SK-N-SH (cell line): ENCODE data around the gene CATSPERD. TPM values are rescaled to one million over a fixed set of nuclear protein-coding genes. Genes with fewer than 3 reads are reported as not detected.

Experiments used
- CTCF ChIA-PET: fragments of 300-600, 350-600 bp; formaldehyde crosslinking; extraction: SDS; loops from one replicate; lab custom pipeline; 2021; lab: Yijun Ruan, JAX
- POLR2A ChIA-PET: fragments of 350-600 bp; sonication (Branson Sonifier 250); formaldehyde crosslinking; extraction: SDS; loops from one replicate; lab custom pipeline; 2020; ENCODE audit warnings: antibody characterized with exemption, inconsistent platforms; lab: Yijun Ruan, JAX
- DNase-seq: peaks from one replicate; pipeline ENCODE4 v3.0.0; 2012
- H2AFZ ChIP-seq: fragments of 200-600 bp; sonication (generic); 2 replicates; pipeline ENCODE4 v1.8.1; 2016; ENCODE audit warnings: antibody characterized with exemption, mild to moderate bottlenecking, low read depth
- H3F3A ChIP-seq: fragments of 200-600 bp; sonication (generic); replicated peaks from 2 replicates; pipeline ENCODE3; 2016; ENCODE audit warnings: antibody characterized with exemption, mild to moderate bottlenecking; ENCODE audit not compliant: insufficient read depth
- H3K27ac ChIP-seq, 2 experiments: fragments of 200-500 bp in 1 of 2; fragments of 200-600 bp in 1 of 2; sonication (Bioruptor generic) in 1 of 2; sonication (generic), shearing (Covaris generic) in 1 of 2; 2 replicates each; pipeline versions ENCODE4 v1.5.1 to v1.6.1; 2014 to 2016; ENCODE audit warnings: low read depth in 2 of 2, inconsistent platforms in 1 of 2, low read length in 1 of 2, mild to moderate bottlenecking in 1 of 2, mixed read lengths in 1 of 2
- H3K27me3 ChIP-seq: fragments of 200-600 bp; sonication (generic), shearing (Covaris generic); 2 replicates; pipeline ENCODE4 v1.6.1; 2016; ENCODE audit warnings: mixed run types; ENCODE audit not compliant: insufficient read depth
- H3K36me3 ChIP-seq, 2 experiments: fragments of 200-500 bp in 1 of 2; fragments of 200-600 bp in 1 of 2; sonication (Bioruptor generic) in 1 of 2; sonication (generic) in 1 of 2; replicated peaks in 1 of 2; 2 replicates each; pipeline versions ENCODE3 to v1.5.1; 2014 to 2016; ENCODE audit warnings: low read length in 1 of 2, mild to moderate bottlenecking in 1 of 2; ENCODE audit not compliant: insufficient read depth in 2 of 2, control insufficient read depth in 1 of 2
- H3K4me1 ChIP-seq, 2 experiments: fragments of 200-500 bp in 1 of 2; fragments of 200-600 bp in 1 of 2; sonication (Bioruptor generic) in 1 of 2; sonication (generic), shearing (Covaris generic) in 1 of 2; 2 replicates each; pipeline versions ENCODE4 v1.5.1 to v1.6.1; 2014 to 2016; ENCODE audit warnings: low read depth in 1 of 2, low read length in 1 of 2, mixed run types in 1 of 2; ENCODE audit not compliant: insufficient read depth in 2 of 2, control insufficient read depth in 1 of 2
- H3K4me2 ChIP-seq: fragments of 200-600 bp; sonication (generic), shearing (Covaris generic); 2 replicates; pipeline ENCODE4 v1.6.1; 2017; ENCODE audit warnings: mixed run types
- H3K4me3 ChIP-seq, 2 experiments: fragments of 200-500 bp in 1 of 2; fragments of 200-600 bp in 1 of 2; sonication (Bioruptor generic) in 1 of 2; sonication (generic), shearing (Covaris generic) in 1 of 2; 2 replicates each; pipeline versions ENCODE4 v1.5.1 to v1.8.1; 2014 to 2016; ENCODE audit warnings: low read depth in 2 of 2, inconsistent platforms in 1 of 2, low read length in 1 of 2, mild to moderate bottlenecking in 1 of 2, mixed read lengths in 1 of 2, moderate library complexity in 1 of 2
- H3K79me2 ChIP-seq: fragments of 200-600 bp; sonication (generic); 2 replicates; pipeline ENCODE4 v1.8.1; 2017; ENCODE audit warnings: mild to moderate bottlenecking; ENCODE audit not compliant: insufficient read depth
- H3K9ac ChIP-seq: fragments of 200-600 bp; sonication (generic); 2 replicates; pipeline ENCODE4 v1.6.1; 2017; ENCODE audit warnings: mixed run types
- H3K9me2 ChIP-seq: fragments of 200-600 bp; sonication (generic); 2 replicates; pipeline ENCODE4 v1.6.1; 2017; ENCODE audit warnings: mixed run types
- H3K9me3 ChIP-seq: fragments of 200-600 bp; sonication (generic); 2 replicates; pipeline ENCODE4 v1.6.1; 2017; ENCODE audit warnings: mixed run types, mild to moderate bottlenecking, moderate library complexity
- H4K20me1 ChIP-seq: fragments of 200-600 bp; sonication (generic); 2 replicates; pipeline ENCODE4 v1.6.1; 2017; ENCODE audit warnings: mild to moderate bottlenecking, mixed run types; ENCODE audit not compliant: insufficient read depth
- CTCF ChIP-seq: fragments of 200-600 bp; sonication (generic); IDR thresholded peaks from 2 replicates; pipeline ENCODE4 v1.6.1; 2017; ENCODE audit warnings: antibody characterized with exemption, mild to moderate bottlenecking, moderate library complexity
- ELF1 ChIP-seq: IDR thresholded peaks from 2 replicates; pipeline ENCODE4 v1.4.0; 2012
- EZH2phosphoT487 ChIP-seq: fragments of 200-600 bp; sonication (generic); IDR thresholded peaks from 2 replicates; pipeline ENCODE4 v1.6.1; 2017; ENCODE audit warnings: low read depth, mixed run types, mild to moderate bottlenecking, antibody characterized with exemption, moderate library complexity, borderline replicate concordance
- FOSL2 ChIP-seq: IDR thresholded peaks from 2 replicates; pipeline ENCODE4 v1.4.0; 2012; ENCODE audit warnings: low read depth, mild to moderate bottlenecking, moderate library complexity, borderline replicate concordance
- FOXJ3 ChIP-seq: sonication (generic); formaldehyde crosslinking; IDR thresholded peaks from 2 replicates; pipeline ENCODE4 v1.5.1; 2020; ENCODE audit warnings: mild to moderate bottlenecking, missing genetic modification reagents
- GABPA ChIP-seq: IDR thresholded peaks from 2 replicates; pipeline ENCODE4 v1.4.0; 2012; ENCODE audit warnings: low read depth, mild to moderate bottlenecking
- GATA2 ChIP-seq: sonication (generic); formaldehyde crosslinking; IDR thresholded peaks from 2 replicates; pipeline ENCODE4 v1.5.0; 2020; ENCODE audit warnings: mild to moderate bottlenecking, missing genetic modification reagents
- JUND ChIP-seq: IDR thresholded peaks from 2 replicates; pipeline ENCODE4 v1.4.0; 2012
- MEF2A ChIP-seq: IDR thresholded peaks from 2 replicates; pipeline ENCODE4 v1.4.0; 2012; ENCODE audit warnings: low read depth, borderline replicate concordance
- NFIC ChIP-seq: IDR thresholded peaks from 2 replicates; pipeline ENCODE4 v1.4.0; 2012; ENCODE audit warnings: borderline replicate concordance
- NRF1 ChIP-seq: IDR thresholded peaks from 2 replicates; pipeline ENCODE4 v1.6.1; 2012; ENCODE audit warnings: low read depth, mild to moderate bottlenecking, low read length
- RAD21 ChIP-seq: IDR thresholded peaks from 2 replicates; pipeline ENCODE4 v1.6.1; 2012; ENCODE audit warnings: mild to moderate bottlenecking, low read length
- RCOR1 ChIP-seq: fragments of 150-350 bp; IDR thresholded peaks from 2 replicates; pipeline ENCODE4 v1.6.1; 2017; ENCODE audit warnings: antibody characterized with exemption, low read length
- REST ChIP-seq: IDR thresholded peaks from 2 replicates; pipeline ENCODE4 v1.6.1; 2012; ENCODE audit warnings: mild to moderate bottlenecking, low read depth, low read length, moderate library complexity
- SIN3A ChIP-seq: IDR thresholded peaks from 2 replicates; pipeline ENCODE4 v1.6.1; 2012; ENCODE audit warnings: low read depth, mild to moderate bottlenecking, low read length, moderate library complexity, borderline replicate concordance
- SMC3 ChIP-seq: IDR thresholded peaks from 2 replicates; pipeline ENCODE4 v1.6.1; 2012; ENCODE audit warnings: low read depth, low read length, improper control_type of control experiment
- TAF1 ChIP-seq: IDR thresholded peaks from 2 replicates; pipeline ENCODE4 v1.6.1; 2012; ENCODE audit warnings: low read depth, mild to moderate bottlenecking, low read length, moderate library complexity, borderline replicate concordance
- TCF12 ChIP-seq: IDR thresholded peaks from 2 replicates; pipeline ENCODE4 v1.4.0; 2012
- TEAD4 ChIP-seq: IDR thresholded peaks from 2 replicates; pipeline ENCODE4 v1.4.0; 2012; ENCODE audit warnings: mild to moderate bottlenecking, borderline replicate concordance; ENCODE audit not compliant: insufficient read depth
- WGBS: methylation state at CpG from one replicate; pipeline ENCODE4 v1.1.6; 2017; ENCODE audit warnings: low lambda C conversion rate; 5-methylcytosine and 5-hydroxymethylcytosine counted together
- polyA plus RNA-seq, 3 experiments: library from polyadenylated mRNA; depleted of rRNA; stranded (reverse); fragments of >200 nt; gene quantifications; 2 replicates each; pipeline ENCODE4 v1.2.3, GENCODE V29; 2012
- TF ChIP-seq, protein P1 (sequence below): IDR thresholded peaks from 2 replicates; pipeline ENCODE4 v1.4.0; 2012; ENCODE audit warnings: low read depth, borderline replicate concordance
- TF ChIP-seq, protein P2 (sequence below): IDR thresholded peaks from 2 replicates; pipeline ENCODE4 v1.4.0; 2012; ENCODE audit warnings: low read depth

CATSPERD gene
- polyA plus RNA-seq, 1 of the 3 experiments (the other 2 are of a cell fraction): not detected

DNA sequence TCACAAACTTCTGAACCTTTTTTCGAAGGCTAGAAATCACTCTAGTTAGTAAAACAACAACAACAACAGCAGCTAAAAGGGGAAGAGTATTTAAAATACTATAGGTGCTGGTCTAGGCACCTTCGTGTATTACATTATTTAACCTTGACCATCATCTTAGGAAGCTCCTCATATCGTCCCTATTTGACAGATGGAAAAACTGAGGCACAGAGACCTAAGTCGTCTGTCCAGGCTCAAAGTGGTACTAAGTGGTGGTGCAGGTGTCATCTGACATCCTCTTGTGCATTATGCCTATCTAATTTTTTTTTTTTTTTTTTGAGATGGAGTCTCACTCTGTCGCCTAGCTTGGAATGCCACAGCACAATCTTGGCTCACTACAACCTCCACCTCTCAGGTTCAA, 29.1 kb downstream of the CATSPERD start (continued):
- TF ChIP-seq FOSL2 (no peak), RCOR1 (no peak), GABPA (no peak)

GRCh38 chr19:5751709-5752108, 31.3 kb downstream of the CATSPERD start:
- H3K9me3 ChIP-seq: no peaks in the 10 kb centered on the region
- no peaks in the 10 kb centered on the region; the same call in 1 of the 2 replicates for H3K27me3 ChIP-seq
- no peaks in the 10 kb centered on the region for H3K79me2 ChIP-seq
- no peak overlapping the region for H3K4me2 ChIP-seq
- no peaks in the 10 kb centered on the region for H3K36me3 ChIP-seq
- no peak overlapping the region for H2AFZ ChIP-seq
- H3F3A ChIP-seq: no peaks in the 10 kb centered on the region
- no peaks in the 10 kb centered on the region for H4K20me1 ChIP-seq
- no peak overlapping the region for H3K27ac ChIP-seq
- H3K4me1 ChIP-seq: no peaks in the 10 kb centered on the region
- 71% methylated on average over 7 of the region's 7 CpGs for WGBS
- no peaks in the 10 kb centered on the region for H3K9me2 ChIP-seq
- no peak overlapping the region for H3K9ac ChIP-seq
- CTCF ChIA-PET: no interaction called here
- POLR2A ChIA-PET: no interaction called here
- DNase-seq: no peak
- H3K4me3 ChIP-seq: no peak overlapping the region
- TF ChIP-seq TEAD4 (no peak), EZH2phosphoT487 (no peak), CTCF (no peak), GATA2 (CRISPR knock-in tag) (no peak), TCF12 (no peak), TAF1 (no peak), RCOR1 (no peak), FOXJ3 (no peak), ELF1 (no peak), NRF1 (no peak), SIN3A (no peak), REST (no peak), JUND (no peak), SMC3 (no peak), RAD21 (no peak), NFIC (no peak), FOSL2 (no peak), MEF2A (no peak)
- TF ChIP-seq, protein P1, sequence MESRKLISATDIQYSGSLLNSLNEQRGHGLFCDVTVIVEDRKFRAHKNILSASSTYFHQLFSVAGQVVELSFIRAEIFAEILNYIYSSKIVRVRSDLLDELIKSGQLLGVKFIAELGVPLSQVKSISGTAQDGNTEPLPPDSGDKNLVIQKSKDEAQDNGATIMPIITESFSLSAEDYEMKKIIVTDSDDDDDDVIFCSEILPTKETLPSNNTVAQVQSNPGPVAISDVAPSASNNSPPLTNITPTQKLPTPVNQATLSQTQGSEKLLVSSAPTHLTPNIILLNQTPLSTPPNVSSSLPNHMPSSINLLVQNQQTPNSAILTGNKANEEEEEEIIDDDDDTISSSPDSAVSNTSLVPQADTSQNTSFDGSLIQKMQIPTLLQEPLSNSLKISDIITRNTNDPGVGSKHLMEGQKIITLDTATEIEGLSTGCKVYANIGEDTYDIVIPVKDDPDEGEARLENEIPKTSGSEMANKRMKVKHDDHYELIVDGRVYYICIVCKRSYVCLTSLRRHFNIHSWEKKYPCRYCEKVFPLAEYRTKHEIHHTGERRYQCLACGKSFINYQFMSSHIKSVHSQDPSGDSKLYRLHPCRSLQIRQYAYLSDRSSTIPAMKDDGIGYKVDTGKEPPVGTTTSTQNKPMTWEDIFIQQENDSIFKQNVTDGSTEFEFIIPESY: no peak
- TF ChIP-seq, protein P2, sequence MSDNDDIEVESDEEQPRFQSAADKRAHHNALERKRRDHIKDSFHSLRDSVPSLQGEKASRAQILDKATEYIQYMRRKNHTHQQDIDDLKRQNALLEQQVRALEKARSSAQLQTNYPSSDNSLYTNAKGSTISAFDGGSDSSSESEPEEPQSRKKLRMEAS: no peak
